ENCODE data around the gene DSG4.

The DSG4 gene

GRCh38 chr18:31445908-31446307 lies 69.3 kb downstream of the DSG4 start:
- H3K9ac ChIP-seq (ENCODE audit: insufficient read length, low read depth): no peak overlapping the region
- TF ChIP-seq SUZ12 (IDR thresholded peaks at IDR 0.05; ENCODE audit: extremely low read depth, insufficient read depth, insufficient read length) (no peak), YY1 (IDR thresholded peaks at IDR 0.05; ENCODE audit: insufficient read depth, insufficient read length) (no peak), ZNF274 (IDR thresholded peaks at IDR 0.05; ENCODE audit: low read depth, low read length) (no peak)
- no peaks in the 10 kb centered on the region for H3K4me1 ChIP-seq (ENCODE audit: insufficient read depth, insufficient read length)

GRCh38 chr18:31446854-31447253 lies 70.3 kb downstream of the DSG4 start:
- no peaks in the 10 kb centered on the region for H3K36me3 ChIP-seq (ENCODE audit: insufficient read depth, insufficient read length, low read length)

More at GRCh38 chr18:31445908-31446307, 69.3 kb downstream of the DSG4 start:
- no peak for DNase-seq (ENCODE audit: low read depth, low spot score)
- Histone ChIP-seq H3K36me3 (ENCODE audit: insufficient read depth, insufficient read length, low read length) (no peaks in the 10 kb centered on the region), H3K4me3 (ENCODE audit: insufficient read length, low read depth) (no peak overlapping the region), H3K27me3 (ENCODE audit: insufficient read depth, insufficient read length) (no peaks in the 10 kb centered on the region), H3K9me3 (ENCODE audit: insufficient read depth, low read length) (no peaks in the 10 kb centered on the region)

DNA sequence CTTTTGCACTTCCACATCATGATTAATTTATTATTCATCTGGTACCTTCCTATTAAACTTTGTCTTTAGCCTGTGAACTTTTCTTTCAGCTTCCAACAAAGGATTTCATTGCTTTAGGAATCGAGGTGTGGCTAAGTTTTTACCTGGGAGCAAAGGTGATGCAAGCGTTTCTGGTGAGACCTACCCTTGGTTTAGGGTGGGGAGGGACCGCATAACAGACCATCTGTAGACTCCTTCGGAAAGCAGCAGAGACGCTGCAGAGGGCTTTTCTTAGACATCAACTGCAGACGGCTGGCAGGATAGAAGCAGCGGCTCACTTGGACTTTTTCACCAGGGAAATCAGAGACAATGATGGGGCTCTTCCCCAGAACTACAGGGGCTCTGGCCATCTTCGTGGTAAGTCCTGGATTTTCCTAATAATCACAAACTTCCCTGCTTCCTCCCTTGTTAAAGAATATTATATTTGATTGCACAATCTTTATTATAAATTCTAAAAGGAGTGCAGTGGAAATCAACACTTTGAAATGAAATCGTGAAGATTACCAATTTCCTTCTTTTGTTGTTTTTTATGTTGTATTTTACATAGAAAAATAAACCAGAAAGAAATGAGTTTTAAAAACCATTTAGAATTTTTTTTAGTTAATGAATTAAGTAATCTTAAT lies 71.1 kb downstream of the DSG4 start, which contains the start of gene DSG3:
TSS of gene DSG3 (plus strand) at position 212 of the 662 bp plus-strand sequence. CDS start at position 349, 137 bp downstream.
- Histone ChIP-seq H3K36me3 (ENCODE audit: insufficient read depth, insufficient read length, low read length) (no peaks in the 10 kb centered on the region), H3K4me1 (ENCODE audit: insufficient read depth, insufficient read length) (no peaks in the 10 kb centered on the region), H3K27me3 (ENCODE audit: insufficient read depth, insufficient read length) (no peaks in the 10 kb centered on the region), H3K4me3 (ENCODE audit: insufficient read length, low read depth) (no peak within 1 kb of the TSS), H3K9me3 (ENCODE audit: insufficient read depth, low read length) (no peaks in the 10 kb centered on the region), H3K9ac (ENCODE audit: insufficient read length, low read depth) (no peak within 1 kb of the TSS)
- no peak for TF ChIP-seq ZNF274 (IDR thresholded peaks at IDR 0.05; ENCODE audit: low read depth, low read length)
- TF ChIP-seq SUZ12 (IDR thresholded peaks at IDR 0.05; ENCODE audit: extremely low read depth, insufficient read depth, insufficient read length): no peak
- TF ChIP-seq YY1 (IDR thresholded peaks at IDR 0.05; ENCODE audit: insufficient read depth, insufficient read length): no peak
- no peak for DNase-seq (ENCODE audit: low read depth, low spot score)

More at GRCh38 chr18:31446854-31447253, 70.3 kb downstream of the DSG4 start:
- Histone ChIP-seq H3K4me1 (ENCODE audit: insufficient read depth, insufficient read length) (no peaks in the 10 kb centered on the region), H3K27me3 (ENCODE audit: insufficient read depth, insufficient read length) (no peaks in the 10 kb centered on the region), H3K9me3 (ENCODE audit: insufficient read depth, low read length) (no peaks in the 10 kb centered on the region), H3K4me3 (ENCODE audit: insufficient read length, low read depth) (no peak overlapping the region), H3K9ac (ENCODE audit: insufficient read length, low read depth) (no peak overlapping the region)
- no peak for DNase-seq (ENCODE audit: low read depth, low spot score)
- TF ChIP-seq YY1 (IDR thresholded peaks at IDR 0.05; ENCODE audit: insufficient read depth, insufficient read length) (no peak), SUZ12 (IDR thresholded peaks at IDR 0.05; ENCODE audit: extremely low read depth, insufficient read depth, insufficient read length) (no peak), ZNF274 (IDR thresholded peaks at IDR 0.05; ENCODE audit: low read depth, low read length) (no peak)

- no peak overlapping the region for H3K4me3 ChIP-seq (ENCODE audit: insufficient read length, low read depth)
- H3K4me1 ChIP-seq (ENCODE audit: insufficient read depth, insufficient read length): no peaks in the 10 kb centered on the region
- no peak overlapping the region for H3K9ac ChIP-seq (ENCODE audit: insufficient read length, low read depth)
- DNase-seq (ENCODE audit: low read depth, low spot score): no peak
- H3K9me3 ChIP-seq (ENCODE audit: insufficient read depth, low read length): no peaks in the 10 kb centered on the region
- no peak for TF ChIP-seq SUZ12 (IDR thresholded peaks at IDR 0.05; ENCODE audit: extremely low read depth, insufficient read depth, insufficient read length)
- H3K27me3 ChIP-seq (ENCODE audit: insufficient read depth, insufficient read length): no peaks in the 10 kb centered on the region
- H3K36me3 ChIP-seq (ENCODE audit: insufficient read depth, insufficient read length, low read length): no peaks in the 10 kb centered on the region
These were observed 73.8 kb downstream of the DSG4 start for GRCh38 chr18:31450409-31450808.

- Histone ChIP-seq H3K36me3 (ENCODE audit: insufficient read depth, insufficient read length, low read length) (no peaks in the 10 kb centered on the region), H3K9me3 (ENCODE audit: insufficient read depth, low read length) (no peaks in the 10 kb centered on the region), H3K27me3 (ENCODE audit: insufficient read depth, insufficient read length) (no peaks in the 10 kb centered on the region), H3K9ac (ENCODE audit: insufficient read length, low read depth) (no peak overlapping the region), H3K4me1 (ENCODE audit: insufficient read depth, insufficient read length) (no peaks in the 10 kb centered on the region), H3K4me3 (ENCODE audit: insufficient read length, low read depth) (no peak overlapping the region)
- TF ChIP-seq ZNF274 (IDR thresholded peaks at IDR 0.05; ENCODE audit: low read depth, low read length) (no peak), YY1 (IDR thresholded peaks at IDR 0.05; ENCODE audit: insufficient read depth, insufficient read length) (no peak), SUZ12 (IDR thresholded peaks at IDR 0.05; ENCODE audit: extremely low read depth, insufficient read depth, insufficient read length) (no peak)
- DNase-seq (ENCODE audit: low read depth, low spot score): no peak
These were observed 75.0 kb downstream of the DSG4 start for GRCh38 chr18:31451625-31452024.

GRCh38 chr18:31454066-31454708 lies 77.6 kb downstream of the DSG4 start:
- DNase-seq (ENCODE audit: low read depth, low spot score): no peak
- TF ChIP-seq ZNF274 (IDR thresholded peaks at IDR 0.05; ENCODE audit: low read depth, low read length) (no peak), SUZ12 (IDR thresholded peaks at IDR 0.05; ENCODE audit: extremely low read depth, insufficient read depth, insufficient read length) (no peak), YY1 (IDR thresholded peaks at IDR 0.05; ENCODE audit: insufficient read depth, insufficient read length) (no peak)
- Histone ChIP-seq H3K4me1 (ENCODE audit: insufficient read depth, insufficient read length) (no peaks in the 10 kb centered on the region), H3K9ac (ENCODE audit: insufficient read length, low read depth) (no peak overlapping the region), H3K27me3 (ENCODE audit: insufficient read depth, insufficient read length) (no peaks in the 10 kb centered on the region), H3K4me3 (ENCODE audit: insufficient read length, low read depth) (no peak overlapping the region), H3K9me3 (ENCODE audit: insufficient read depth, low read length) (no peaks in the 10 kb centered on the region), H3K36me3 (ENCODE audit: insufficient read depth, insufficient read length, low read length) (no peaks in the 10 kb centered on the region)
